Measurements from ENCODE around the gene TXK. TPM values are rescaled to one million over a fixed set of nuclear protein-coding genes. Genes with fewer than 3 reads are reported as not detected.
"Not testable (repeated sequence)": the region's sequence is repeated elsewhere in the genome, so short reads cannot be mapped to it uniquely, and the experiment has no call there.

TXK gene
- total RNA-seq: 0.82 TPM

DNA sequence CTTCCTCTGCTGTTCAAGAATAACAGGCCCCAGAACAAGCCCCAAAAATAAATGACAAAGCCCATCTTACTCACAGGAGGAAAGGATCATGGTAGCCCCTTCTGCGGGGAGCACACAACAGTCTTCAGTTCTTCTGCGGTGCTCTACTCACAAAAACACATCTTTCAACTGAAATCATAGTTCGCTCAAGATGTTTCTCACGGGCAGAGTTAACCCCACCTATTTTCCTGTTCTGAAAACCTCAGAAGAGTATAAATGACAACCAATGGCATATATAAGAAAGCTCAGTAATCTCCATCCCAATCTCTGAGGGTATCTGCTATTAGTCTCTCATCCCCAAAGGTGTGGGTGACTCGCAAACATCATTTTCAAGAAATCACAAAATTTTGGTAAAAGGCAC is at the start of gene TXK:
Gene TXK, minus strand, starts transcription at position 170 of the 400 bp plus-strand sequence. Its CDS starts 80 bp downstream, at position 90.
- no peak for DNase-seq

DNA sequence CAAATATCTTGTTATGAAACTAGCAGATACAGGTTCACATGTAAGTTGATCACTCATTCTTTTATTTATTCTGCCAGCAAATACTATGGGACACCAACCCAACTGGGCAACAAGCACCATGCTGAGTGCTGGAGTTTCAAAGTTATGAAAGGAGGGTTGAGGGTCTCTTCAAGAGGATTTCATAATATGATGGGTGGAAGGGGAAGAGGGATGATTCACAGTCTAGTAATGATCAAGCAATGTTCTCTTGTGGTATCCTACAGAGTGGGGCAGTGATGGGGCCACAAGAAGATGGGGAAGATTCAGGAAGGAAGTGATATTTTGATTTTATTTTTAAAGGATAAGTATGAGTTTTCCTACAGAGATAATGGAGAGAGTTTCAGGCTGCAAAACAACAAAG is 46.2 kb upstream of the TXK start:
- no peak for DNase-seq

DNA sequence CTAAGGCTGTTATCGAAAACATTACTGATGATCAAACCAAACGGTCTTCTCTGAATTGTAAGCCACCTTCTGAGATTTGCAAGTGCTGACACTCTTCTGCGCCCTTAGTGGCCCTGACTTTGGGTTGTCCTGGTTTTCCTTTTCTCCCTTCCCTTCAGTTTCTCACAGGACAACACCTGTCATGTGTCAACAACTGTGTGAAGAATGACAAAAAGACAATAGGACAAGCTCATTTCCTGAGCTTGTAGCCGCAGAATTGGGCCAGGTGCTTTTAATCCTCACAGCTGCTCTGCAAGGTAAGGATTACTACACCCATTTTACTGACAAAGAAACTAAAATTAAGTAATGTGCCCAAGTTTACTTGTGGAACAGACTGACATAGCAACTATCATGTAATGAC is 44.9 kb upstream of the TXK start:
- no peak for DNase-seq

DNA sequence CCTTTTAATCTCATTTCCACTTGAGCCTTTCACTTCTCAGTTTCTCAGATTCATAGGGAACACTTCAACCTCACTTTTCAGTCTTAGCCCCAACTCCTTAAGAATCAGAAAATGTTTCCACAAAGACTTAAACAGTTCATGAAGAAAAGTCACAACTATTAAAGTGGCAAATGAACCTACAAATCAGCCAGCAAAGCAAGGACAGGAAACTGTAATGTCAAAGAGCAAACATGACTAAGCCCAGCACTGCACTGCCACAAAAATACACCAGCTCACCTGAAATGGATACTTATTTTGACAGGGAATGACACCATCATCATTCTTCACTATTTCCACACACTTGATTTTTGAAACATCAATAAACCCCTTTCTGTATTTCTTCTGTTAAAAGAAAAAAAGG is 41.8 kb upstream of the TXK start:
- DNase-seq: no peak

DNA sequence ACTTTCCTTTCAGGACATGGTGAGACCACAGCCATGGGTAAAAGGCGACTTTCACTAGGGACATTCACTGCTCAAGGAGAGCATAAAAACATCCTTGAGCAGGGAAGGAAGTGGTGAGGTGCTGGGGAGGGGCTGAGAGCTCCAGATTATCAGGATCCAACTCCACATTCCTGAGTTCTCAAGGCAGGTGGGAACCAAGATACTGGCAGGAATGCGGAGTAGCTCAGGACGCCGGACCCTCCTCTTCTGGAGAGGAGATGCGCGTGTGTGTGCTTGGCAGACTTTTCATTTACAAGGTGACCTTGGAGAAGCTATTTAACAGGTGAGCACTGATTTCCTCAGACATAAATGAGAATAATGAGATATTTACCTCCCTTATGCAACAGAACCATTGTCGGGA is 41.3 kb upstream of the TXK start:
- DNase-seq: no peak

DNA sequence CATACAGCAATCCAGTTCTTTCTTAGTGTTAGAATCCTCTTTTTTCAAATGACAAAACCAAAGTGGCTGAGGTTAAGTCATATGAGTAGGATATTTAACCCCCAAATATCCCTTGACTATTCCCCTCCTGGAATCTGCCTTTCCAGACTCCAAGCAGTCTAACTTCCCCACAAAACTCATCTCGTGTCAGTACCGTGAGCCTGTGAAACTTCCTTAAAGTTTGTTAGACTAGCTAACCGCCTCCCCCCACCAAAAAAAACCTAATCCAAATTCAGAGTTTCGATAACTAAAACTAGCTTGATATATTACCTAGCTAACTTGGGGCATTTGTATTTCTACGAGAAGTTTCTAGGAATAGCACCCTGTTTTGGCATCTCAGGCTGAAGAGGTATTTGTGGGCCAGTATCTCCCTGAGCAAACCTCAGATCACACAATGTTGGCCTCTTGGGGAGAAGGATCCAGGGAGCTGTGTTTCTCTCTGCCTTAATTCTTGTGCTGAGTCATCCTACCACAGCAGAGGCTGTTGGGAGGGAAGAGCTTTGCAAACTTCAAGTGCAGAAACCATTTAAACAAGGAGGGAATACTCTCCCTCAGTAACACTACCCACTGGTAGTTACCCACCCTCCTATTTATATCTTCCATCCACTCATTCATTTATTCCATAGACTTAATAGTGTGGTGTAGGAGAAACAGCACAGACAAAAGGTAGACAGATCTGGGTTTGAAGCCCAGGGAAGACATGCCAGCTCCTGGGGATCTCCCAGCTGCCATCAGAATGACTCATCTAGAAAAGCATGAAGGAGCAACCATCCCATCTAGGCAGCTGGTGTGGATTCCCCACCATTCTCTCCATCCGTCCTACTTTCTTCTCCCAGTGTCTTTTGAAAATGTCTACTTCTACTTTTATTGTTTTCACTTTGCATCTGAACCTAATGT is 39.3 kb upstream of the TXK start:
- peak; percentile 19 for DNase-seq

DNA sequence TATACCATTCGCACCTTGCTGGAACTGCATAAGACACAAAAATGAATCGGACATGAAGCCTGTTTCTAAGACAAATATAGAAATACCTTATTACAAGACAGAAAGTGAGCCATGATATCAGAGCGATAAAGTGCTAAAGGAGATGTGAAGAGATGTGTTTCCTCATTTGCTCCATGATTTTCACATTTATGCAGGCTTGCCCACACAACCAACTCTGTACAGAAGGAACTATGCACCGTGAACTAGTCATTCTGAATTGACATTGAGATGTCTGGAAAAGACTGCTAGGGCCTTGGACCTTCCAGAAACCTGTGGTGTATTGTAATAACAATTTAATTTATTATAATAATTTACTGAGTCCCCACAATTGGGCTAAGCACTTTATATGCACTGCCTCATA is 38.6 kb upstream of the TXK start:
- no peak for DNase-seq

DNA sequence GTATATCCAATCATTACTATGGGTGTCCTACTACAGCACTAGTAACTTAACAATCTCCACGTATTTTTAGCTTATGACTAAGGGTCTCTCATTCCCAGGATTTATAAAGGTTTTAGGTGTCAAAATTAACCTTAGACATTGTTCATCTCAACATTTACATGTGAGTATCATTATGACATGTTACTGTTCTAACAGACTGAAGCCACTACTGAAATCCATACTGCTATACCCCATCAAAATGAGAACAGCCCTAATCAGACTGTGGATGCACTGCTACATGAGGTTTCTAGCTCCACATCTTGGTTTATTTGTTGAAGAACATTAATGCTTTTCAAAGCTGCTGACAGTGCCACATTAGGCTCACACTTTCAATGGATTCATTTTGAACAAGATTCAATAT is 35.6 kb upstream of the TXK start:
- no peak for DNase-seq

DNA sequence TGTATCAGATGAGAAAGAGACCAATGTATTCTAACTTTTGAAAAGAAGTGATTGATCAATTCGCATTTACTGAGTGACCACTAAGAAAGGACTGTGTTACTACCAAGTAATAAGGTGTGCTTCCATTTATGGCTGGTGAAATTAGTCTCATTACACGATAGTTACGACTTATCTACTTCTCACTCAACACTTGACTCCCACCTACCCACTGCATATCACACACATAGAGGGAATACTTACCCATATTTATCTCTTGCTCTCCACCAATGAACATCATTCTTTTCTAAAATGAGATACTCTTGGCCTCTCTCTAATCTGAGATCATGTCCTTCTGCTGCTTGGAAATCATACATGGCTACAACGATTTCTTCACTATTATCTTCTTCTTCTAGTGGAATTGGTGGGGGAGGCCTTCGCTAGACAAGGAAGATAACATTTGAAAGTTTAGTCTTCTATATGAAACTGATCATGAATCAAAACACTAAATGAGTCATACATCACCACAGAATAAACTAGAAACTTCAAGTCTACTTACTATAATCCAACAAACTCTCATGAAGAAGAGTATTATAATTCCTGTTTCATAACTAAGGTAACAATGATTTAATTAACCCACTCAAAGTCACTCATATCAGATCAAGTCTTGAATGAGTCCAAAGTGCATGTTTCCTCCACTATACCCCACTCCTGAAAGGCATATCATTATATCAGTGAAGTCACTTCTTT is 33.7 kb upstream of the TXK start:
- no peak for DNase-seq

DNA sequence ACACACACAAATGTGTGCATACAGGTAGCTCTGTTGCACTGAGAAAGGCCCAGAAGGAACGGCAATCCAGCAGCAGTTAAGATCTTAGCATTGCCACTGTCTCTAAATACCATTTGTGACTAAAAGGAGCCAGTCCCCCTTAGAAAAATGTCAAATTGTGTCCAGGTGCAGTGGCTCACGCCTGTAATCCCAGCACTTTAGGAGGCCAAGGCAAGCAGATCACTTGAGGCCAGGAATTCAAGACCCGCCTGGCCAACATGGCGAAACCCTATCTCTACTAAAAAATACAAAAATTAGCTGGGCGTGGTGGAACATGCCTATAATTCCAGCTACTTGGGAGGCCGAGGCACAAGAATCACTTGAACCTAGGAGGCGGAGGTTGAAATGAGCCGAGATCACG is 30.5 kb upstream of the TXK start:
- not testable (repeated sequence) for DNase-seq

DNA sequence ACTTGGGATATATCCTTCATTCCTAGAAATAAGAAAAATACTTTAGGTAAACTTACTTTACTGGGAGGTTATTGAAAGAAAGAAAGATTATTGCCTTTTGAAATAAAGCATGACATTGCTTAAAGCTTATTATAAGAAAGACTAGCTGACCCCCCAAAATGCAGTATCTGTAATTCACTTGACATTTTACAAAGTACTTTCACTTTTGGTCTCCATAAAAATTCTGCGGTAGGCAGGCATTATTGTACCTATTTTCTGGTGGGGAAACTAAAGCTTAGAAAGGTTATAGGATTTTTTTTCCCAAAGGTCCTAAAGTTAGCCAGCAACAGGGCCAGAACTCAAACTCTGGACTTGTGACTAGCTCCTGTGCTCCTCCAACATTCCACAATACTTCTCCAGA is 29.7 kb upstream of the TXK start:
- no peak for DNase-seq

DNA sequence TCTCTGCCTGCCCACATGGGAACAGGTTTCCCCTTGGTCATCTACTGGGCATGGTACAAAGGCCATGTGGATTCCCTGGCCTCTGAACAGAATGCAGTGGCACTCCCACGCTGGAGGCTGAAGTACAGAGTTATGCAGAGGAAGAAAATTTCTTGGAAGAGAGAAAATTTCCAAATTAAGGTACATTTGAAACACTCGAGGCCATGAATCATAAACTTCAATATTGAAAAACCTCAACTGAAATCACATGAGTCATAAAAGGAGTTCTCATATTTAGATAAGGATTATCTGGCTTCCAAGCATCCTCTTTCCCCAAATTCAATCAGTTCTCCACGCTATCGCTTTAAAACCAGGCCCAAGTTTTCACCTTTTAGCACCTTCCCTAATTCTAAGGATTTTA is 28.1 kb upstream of the TXK start:
- no peak for DNase-seq

DNA sequence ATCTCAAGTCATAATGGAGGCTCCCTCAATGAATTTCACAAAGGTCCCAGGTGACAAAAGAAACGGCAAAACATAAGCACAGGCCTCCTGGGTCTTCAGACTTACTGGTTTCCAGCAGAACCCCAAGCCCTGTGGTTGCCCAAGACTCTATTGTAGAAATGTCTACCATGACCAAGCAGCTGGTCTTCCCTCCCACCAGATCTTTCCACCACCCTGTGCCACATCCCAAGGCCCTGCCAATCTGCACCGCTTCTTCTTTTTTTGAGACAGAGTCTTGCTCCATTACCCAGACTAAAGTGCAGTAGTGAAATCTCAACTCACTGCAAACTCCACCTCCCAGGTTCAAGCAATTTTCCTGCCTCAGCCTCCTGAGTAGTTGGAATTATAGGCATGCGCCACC is 23.2 kb upstream of the TXK start:
- no peak for DNase-seq

DNA sequence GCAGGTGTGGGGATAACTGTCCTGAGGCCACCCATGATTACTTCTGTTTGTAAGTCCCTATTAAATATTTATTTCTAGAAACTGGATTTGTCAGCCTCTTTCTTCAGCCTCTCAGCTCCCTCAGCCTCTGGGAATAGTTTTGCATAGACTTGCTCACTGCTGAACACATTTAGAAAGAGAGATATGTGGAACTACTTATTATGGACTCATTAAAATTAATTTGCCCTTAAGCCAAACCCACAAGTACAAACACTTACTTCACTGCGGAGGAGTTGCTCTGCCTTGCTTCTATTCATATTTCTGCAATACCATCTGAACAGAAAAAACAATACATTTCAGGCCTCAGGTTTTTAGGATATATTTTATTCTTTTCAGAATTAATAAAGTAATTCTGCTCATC is 22.4 kb upstream of the TXK start:
- DNase-seq: no peak

DNA sequence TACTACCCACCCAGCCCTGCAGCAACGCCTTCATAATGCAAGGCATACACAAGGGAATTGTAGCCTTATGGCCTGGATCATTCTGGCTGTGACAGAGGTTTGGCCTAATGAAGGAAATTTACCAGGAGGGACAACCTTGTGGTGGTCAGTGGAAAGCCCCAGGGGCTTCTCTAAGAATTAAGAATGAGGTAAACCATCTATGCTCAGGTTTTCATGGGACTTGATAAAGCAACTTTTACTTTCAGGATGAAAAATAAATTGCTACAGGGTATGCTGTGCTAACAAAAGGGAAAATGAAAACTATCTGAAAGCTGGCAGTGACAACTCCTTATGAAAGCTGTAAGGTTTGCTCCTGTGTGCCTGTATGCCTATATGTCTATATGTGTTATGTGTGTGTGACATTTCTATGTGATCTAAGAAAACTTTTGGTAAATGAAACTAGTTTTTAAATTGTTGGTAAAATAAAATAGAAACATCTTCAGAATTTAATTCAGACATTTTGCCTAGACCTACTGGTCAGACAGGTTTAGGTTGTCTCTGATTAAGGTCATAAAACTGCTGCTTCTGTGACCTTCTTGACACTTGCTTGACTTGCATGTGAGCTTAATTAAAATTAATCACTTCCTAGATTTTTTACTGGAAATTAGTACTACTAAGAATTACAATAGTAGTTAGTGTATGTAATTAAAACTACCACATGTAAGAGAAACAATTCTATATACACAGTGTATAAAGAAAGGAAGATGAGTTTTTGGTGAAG is 19.9 kb upstream of the TXK start:
- no peak for DNase-seq

DNA sequence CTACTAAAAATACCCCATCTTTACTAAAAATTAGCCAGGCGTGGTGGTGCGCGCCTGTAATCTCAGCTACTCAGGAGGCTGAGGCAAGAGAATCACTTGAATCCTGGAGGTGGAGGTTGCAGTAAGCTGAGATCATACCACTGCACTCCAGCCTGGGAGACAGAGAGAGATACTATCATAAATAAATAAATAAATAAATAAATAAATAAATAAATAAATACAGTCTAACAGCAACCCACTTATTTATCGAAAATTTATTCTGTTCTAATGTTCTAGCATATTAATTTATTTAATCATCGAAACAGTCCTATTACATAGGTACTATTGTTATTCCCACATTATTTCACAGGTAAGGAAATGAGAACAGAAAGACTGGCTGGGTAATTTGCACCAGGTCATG is 18.2 kb upstream of the TXK start:
- DNase-seq: no peak

DNA sequence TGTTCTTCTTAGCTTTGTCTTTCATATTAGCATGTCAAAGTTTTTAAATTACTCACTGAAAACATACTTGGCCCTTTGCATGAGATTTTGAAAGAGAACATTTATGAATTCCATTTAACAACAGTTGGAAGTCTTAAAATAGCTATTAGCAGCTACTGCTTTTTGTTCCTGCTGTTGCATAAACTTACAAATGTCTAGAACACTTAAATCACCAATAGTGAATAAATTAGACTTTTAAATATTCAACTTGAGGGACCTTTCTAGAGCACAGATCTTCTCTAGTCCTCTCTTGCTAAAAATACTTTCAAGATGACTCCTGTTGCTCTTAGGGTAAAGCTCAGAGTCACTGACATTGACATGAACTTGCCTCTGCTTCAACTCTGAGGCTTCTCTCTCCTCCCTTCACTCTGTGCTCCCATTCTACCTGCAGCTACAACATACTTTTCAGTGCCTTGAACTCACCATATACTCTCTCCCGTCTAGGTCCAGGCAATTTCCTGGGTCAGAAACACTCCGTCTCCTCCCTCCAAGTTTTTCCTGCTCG is 15.8 kb upstream of the TXK start:
- no peak for DNase-seq

DNA sequence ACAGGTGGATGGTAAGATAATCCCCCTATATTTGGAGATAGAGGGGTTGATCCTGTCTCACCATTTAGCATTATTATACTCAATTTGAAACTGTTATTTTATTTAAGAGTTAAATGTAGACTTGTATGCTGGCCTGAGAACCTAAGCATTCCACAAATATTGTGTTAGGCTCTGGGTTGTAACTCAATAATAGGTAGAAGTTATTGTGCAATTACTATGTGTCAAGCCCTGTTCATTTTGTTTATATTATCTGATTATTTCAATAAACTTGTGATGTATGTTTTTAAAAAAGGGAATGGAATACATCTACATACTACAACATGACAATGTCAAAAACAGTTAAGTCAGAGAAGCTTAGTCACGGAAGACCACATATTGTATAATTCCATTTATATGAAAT is 13.6 kb upstream of the TXK start:
- DNase-seq: no peak

DNA sequence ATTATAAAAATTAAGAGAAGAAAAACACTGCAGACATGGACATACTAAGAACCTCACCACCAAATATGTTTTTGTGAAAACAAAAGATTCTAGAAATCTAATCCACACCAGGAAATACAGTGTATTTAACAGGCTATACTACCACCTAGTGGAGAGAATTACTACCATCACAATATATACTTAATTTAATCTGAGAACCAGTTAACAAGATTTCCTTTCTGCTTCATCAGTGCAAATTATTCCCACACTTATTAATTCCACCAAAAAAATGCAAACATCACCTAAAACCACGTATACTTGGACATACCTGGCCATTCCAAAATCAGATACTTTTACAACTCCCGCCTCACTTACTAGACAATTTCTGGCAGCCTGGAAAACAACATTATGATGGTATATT is 7.0 kb upstream of the TXK start:
- DNase-seq: peak; percentile 51

DNA sequence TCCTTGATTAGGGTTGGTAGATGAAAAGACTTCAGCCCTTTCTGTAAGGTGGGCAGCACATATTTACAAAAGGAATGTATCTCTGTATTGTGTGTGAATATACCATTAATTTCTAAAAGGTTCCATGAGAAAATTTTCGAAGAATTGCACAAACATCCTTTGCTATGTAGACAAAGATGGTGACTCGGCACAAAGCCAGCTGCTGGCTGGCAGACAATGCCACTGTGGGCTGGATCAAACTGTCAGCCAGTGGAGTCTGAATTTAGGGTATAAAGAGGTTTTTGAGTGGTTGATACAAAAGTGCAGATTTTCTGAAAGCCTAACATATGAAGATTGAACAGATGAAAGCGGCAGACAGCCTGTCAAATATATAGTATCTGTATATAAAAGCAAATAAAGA is 5.6 kb upstream of the TXK start:
- DNase-seq: no peak

DNA sequence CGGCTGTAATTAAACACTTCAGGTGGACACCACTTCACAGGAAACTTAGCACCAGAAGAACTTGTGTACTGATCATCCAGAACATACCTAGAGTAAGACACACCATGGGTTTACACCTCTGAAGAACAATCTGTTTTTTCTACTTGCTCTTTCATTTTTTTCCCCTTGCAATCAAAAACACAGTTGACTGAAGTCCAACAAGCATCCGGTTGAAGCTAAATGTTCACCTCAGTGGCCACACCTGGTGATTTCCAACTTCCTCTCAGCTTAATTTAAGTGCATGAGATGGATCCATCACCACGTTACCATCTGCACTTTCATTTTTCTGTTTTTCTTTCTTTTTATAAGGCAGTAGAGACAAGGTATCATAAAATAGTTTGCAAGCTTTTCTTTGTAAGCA is 4.9 kb upstream of the TXK start:
- DNase-seq: no peak

DNA sequence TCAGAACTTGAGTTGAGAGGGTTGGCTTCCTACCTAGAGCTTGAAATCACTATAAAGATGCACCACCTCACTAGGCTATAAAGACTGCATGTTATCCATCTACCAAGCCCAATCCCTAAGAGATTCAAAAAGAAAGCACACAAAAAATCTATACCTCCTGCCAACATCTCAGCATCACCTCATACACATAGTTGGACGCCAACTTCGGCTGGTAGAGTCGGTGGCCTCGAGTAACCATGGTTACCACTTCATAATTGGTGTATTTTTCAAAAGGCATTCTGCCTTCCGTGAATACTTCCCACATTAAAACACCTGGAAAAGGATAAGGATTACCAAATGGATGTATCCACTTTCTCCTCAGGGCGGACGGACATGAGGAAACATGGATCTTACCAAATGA is 4.5 kb upstream of the TXK start:
- DNase-seq: no peak

DNA sequence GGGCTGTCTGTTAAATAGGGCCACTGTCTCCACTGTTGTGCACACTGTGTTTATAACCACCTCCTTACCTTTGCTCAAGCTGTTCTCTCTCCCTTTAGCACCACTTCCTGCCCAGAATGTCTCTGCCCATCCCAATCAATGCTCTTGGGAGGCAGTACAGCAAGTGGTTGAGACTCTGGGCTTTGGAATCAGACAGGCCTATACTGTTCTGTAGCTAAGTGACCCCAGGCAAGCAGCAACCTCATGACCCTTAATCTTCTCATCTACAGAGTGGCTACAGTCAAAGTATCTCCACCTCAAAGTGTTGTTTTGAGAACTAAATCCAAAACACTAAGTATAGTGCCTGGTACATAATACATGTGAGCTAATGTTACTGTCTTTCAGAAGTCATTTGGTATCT is 3.8 kb upstream of the TXK start:
- DNase-seq: no peak

All from tongue (tissue), 2 donors.